ENCODE measurements around the gene DSCAML1.

DSCAML1 gene

GRCh38 chr11:117658809-117659208, 138.2 kb downstream of the DSCAML1 start:
- no peak for DNase-seq (ENCODE audit: low spot score)

- DNase-seq (ENCODE audit: low spot score): no peak
These were observed 139.2 kb downstream of the DSCAML1 start for GRCh38 chr11:117657794-117658193.

DNA sequence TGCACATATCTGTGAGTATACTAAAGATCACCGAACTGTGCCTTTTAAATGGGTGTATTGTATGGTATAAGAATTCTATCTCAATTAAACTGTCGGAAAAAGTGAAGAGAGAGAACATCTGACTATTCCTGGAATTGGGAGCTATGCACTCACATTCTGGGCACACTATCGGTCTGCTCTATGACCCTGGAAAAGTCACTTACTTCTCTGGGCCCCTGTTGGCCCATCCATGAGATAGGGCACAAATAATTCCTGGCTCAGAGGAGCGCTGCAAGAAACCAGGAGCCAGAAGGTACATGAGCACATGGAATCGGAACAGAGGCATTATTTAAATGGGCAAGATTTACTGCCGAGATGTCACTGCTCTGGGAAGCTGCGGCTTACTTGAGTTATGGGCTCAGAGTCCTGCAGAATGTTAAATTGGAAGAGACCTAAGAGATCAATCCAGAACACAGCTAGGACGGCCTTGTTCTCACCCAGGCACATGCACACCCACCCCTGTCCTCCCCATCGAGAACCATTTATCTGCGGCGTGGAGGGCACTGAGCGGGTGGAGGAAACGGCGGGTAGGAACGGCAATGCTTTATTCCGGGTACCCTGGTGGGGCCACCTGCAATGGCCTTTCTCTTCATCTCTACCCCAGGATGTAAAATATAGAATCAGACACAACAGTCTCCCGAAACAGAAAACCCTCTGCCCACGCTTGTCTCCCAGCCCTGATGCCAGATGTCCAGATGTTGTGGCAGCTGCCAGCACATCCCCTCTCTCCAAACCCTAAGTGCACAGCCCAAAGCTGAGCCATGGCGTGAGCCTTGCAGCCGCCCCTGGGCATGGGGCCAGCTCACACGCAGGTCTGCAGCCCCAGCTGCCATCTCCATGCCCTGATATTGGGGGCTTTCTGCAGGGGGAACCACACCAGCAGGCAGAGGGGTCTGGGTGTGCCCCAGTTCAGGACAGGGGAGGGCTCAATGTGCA, 142.4 kb downstream of the DSCAML1 start:
- no peak for DNase-seq (ENCODE audit: low spot score)

- DNase-seq (ENCODE audit: low spot score): no peak
These were observed 144.5 kb downstream of the DSCAML1 start for GRCh38 chr11:117652521-117652920.

GRCh38 chr11:117649296-117650055, 147.5 kb downstream of the DSCAML1 start:
- DNase-seq (ENCODE audit: low spot score): no peak

GRCh38 chr11:117647872-117648271, 149.1 kb downstream of the DSCAML1 start:
- no peak for DNase-seq (ENCODE audit: low spot score)

- no peak for DNase-seq (ENCODE audit: low spot score)
These were observed 149.8 kb downstream of the DSCAML1 start for GRCh38 chr11:117647207-117647606.

DNA sequence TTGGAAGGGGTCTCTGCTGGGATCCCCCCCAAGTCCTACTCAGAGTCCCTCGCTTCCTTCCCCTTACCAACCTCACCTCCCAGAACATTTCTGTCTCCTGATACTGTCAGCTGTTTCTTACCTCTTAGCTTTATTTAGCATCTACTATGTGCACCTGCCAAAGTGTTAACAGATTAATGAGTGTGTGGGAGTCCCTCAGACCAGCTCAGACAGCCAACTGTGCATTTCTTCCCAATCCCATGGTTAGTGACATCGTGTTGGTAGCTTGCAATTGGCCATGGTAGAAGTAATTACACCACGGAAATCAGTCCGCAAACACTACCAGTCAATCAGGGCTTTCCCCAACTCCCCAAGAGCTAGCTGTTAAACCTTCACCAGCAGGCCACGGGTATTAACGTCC, 150.6 kb downstream of the DSCAML1 start:
- DNase-seq (ENCODE audit: low spot score): no peak

DNA sequence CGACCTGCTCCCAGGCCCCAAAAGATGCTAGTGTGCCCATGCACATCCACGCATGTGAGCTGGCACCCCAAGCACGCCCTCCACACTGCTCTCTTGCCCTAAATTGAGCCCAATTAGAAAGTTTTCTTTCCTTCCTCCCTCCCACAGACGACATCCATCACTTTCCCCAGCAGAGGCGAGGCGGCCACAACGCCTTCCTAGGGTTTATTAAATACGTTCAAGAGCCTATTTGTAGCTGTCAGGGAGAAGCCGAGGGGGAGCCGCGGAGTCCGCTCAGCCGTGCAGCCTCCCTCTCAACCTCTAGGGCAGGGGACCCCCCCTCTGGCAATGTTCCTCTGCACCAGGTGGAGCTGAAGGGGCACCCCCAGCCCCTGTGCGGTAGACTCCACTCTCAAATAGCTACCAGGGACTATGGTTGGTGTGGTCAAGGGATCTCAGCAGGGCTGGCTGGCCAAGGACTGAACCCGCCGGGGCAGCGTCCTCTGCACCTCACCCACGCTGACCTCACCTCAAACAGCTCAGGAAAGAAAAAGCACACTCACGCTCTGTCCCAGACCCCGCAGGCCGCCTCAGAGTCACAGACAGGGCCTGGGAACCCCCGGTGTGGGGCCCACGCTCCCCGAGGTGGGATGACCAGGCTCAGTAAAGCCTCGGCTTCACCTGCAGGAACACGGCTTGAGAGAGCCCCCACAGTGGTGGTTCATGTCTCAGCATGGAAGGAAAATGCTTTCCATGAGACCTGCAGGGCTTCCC, 152.4 kb downstream of the DSCAML1 start:
- DNase-seq (ENCODE audit: low spot score): no peak

GRCh38 chr11:117643606-117644300, 153.3 kb downstream of the DSCAML1 start:
- DNase-seq (ENCODE audit: low spot score): no peak

DNA sequence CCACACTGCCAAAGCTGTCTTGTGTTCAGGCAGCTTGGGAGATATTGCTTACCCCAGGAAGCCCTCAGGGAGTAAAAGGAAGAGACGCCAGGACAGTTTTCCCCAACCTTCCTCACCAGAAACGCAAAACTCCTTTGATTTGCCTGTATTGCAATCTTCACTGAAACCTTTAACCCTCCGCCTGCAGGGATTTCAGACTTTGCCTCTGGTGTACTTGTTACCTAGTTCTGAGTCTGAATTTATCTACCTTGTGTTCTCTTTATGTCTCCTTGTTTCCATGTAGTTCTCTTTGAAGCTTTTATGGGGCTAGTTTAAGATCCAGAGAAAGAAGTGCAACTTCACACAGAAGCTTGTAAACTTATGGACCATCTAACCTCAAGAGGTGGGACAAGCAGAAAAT, 154.2 kb downstream of the DSCAML1 start:
- no peak for DNase-seq (ENCODE audit: low spot score)

DNA sequence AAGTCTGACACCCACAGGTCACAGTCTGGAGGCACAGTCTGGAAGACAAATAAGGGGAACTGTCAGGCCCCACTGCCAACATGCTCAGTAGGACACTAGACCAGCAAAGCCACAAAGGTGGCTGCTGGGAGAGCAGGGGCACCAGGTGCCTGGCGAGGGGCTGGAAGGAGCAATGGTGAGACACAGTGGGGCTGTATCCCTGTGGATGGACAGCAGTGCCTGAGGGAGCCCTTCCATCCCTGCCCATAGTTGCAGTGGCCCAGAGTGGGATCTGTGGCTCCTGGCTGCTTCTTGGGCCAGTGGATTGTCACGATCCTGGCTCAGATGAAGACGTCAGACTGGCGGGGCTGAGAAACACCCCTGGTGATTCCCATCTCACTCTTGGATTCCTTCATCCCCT, 154.6 kb downstream of the DSCAML1 start:
- no peak for DNase-seq (ENCODE audit: low spot score)

GRCh38 chr11:117641008-117641915, 155.8 kb downstream of the DSCAML1 start:
- no peak for DNase-seq (ENCODE audit: low spot score)

- no peak for DNase-seq (ENCODE audit: low spot score)
These were observed 157.0 kb downstream of the DSCAML1 start for GRCh38 chr11:117640041-117640440.

- no peak for DNase-seq (ENCODE audit: low spot score)
These were observed 157.4 kb downstream of the DSCAML1 start for GRCh38 chr11:117639601-117640000.

DNA sequence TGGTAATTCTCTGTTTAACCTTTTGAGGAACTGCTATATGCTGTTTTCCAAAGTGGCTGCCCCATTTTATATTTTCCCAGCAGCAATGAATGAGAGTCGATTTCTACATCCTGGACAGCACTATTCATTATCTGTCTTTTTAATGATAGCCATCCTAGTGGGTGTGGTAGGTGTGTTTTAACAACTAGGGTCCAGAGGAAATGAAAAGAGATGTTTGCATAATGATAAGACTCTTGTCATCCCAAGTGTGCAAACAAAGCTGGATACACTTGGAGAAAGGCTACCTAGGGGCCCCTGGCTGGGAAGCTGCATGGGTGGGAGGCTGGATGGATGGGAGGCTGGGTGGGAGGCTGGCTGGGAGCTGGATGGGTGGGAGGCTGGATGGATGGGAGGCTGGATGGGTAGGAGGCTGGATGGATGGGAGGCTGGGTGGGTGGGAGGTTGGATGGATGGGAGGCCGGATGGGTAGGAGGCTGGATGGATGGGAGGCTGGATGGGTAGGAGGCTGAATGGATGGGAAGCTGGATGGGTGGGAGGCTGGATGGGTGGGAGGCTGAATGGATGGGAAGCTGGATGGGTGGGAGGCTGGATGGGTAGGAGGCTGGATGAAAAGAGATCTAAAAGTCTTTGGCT, 158.0 kb downstream of the DSCAML1 start:
- no peak for DNase-seq (ENCODE audit: low spot score)

- no peak for DNase-seq (ENCODE audit: low spot score)
These were observed 162.0 kb downstream of the DSCAML1 start for GRCh38 chr11:117634756-117635603.

- DNase-seq (ENCODE audit: low spot score): no peak
These were observed 162.8 kb downstream of the DSCAML1 start for GRCh38 chr11:117633976-117634755.

All from AG08395 (cell line).